Activated naive CD8-positive, alpha-beta T cell (primary cell): ENCODE results near the gene TTC7B.
"Not testable (repeated sequence)": the region's sequence is repeated elsewhere in the genome, so short reads cannot be mapped to it uniquely, and the experiment has no call there.

Experiments used
- H3K27ac Mint-ChIP-seq: one replicate; pipeline ENCODE4 v1.8.0; 2021; ENCODE audit warnings: mixed read lengths
- H3K27me3 Mint-ChIP-seq: one replicate; pipeline ENCODE4 v1.8.0; 2021; ENCODE audit warnings: mixed read lengths
- H3K36me3 Mint-ChIP-seq: one replicate; pipeline ENCODE4 v1.8.0; 2021; ENCODE audit warnings: mixed read lengths
- H3K4me1 Mint-ChIP-seq: one replicate; pipeline ENCODE4 v1.8.0; 2021; ENCODE audit warnings: low read depth, mixed read lengths
- H3K4me3 Mint-ChIP-seq: one replicate; pipeline ENCODE4 v1.8.0; 2021; ENCODE audit warnings: mild to moderate bottlenecking, mixed read lengths
- H3K9me3 Mint-ChIP-seq: one replicate; pipeline ENCODE4 v1.8.0; 2021; ENCODE audit warnings: low read depth, mixed read lengths

Gene TTC7B

DNA sequence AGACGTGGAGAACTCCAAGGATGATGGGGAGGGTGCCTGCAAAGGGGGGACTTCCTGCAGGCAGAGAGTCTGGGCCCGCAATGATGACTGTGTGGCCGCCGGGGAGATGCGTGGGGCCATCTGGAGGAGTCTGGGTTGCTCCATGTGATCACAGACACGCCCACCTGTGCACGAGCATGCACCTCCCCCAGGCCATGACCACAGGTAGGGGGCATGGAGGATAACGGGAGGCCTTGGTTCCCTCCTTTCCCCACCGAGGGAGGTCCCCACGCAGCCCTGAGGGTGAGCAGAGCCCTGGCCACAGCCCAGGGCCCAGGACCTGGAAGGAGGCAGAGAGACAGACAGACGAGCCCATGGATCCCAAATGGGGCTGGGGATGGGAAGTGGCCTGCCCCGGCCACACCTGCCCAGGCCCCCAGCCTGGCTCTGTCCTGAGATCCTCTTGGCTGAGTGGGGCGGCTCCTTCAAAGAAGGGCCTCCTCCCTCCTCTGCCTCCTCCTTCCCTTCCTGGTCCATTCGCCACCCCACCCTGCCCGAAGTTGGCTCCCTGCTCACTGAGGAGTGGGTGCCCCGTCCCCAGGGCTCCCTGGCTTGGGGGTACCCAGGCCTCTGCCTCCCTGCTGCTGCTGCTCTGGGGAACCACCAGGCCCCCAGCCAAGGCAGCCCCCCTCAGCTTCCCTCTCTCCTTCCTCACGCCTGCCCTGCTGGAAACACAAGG is 281.2 kb downstream of the TTC7B start:
- Mint-ChIP-seq H3K27ac (no peak overlapping the region), H3K36me3 (no peaks in the 10 kb centered on the region), H3K27me3 (no peaks in the 10 kb centered on the region), H3K4me1 (no peaks in the 10 kb centered on the region), H3K4me3 (no peak overlapping the region), H3K9me3 (no peaks in the 10 kb centered on the region)

- Mint-ChIP-seq H3K27me3 (no peaks in the 10 kb centered on the region), H3K9me3 (no peaks in the 10 kb centered on the region), H3K36me3 (no peaks in the 10 kb centered on the region), H3K4me1 (no peaks in the 10 kb centered on the region), H3K4me3 (no peak overlapping the region), H3K27ac (no peak overlapping the region)
Observed at GRCh38 chr14:90534091-90534837, 282.0 kb downstream of the TTC7B start.

GRCh38 chr14:90533591-90534021 is 282.6 kb downstream of the TTC7B start:
- Mint-ChIP-seq H3K27me3 (no peaks in the 10 kb centered on the region), H3K9me3 (no peaks in the 10 kb centered on the region), H3K36me3 (no peaks in the 10 kb centered on the region), H3K27ac (no peak overlapping the region), H3K4me1 (no peaks in the 10 kb centered on the region), H3K4me3 (no peak overlapping the region)

DNA sequence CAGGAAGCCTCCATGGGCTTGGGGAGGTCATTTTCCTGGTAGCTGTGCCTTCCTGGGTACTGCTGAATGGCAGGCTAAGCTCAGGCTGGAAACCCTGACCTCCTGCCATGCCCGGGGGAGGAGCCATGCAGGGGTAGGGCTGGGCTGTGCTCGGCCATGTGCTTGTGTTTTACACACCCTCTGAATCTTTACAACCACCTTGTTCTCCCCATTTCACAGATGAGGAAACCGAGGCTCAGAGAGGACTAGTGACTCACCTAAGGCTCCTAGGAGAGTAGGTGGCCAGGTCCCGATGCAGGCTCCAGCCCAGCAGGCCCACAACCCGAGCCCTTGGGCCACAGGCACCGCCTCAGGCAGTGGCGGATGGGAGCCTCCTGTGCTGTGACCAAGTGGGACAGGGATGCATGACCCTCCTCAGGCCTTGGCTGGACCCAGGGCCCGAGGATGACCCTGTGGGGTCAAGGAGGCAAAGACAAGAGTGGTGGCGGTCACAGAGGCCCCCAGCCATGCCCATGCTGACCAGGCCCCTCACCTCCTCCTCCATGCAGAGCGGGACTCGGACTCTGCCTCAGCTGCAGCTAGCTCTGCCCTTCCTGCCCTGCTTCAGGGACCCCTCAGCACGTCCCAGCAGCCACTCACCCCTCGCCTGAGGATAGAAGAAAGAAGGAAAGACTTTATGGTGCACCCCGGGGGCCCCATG is 283.3 kb downstream of the TTC7B start:
- Mint-ChIP-seq H3K27ac (no peak overlapping the region), H3K4me1 (no peaks in the 10 kb centered on the region), H3K4me3 (no peak overlapping the region), H3K36me3 (no peaks in the 10 kb centered on the region), H3K27me3 (no peaks in the 10 kb centered on the region), H3K9me3 (no peaks in the 10 kb centered on the region)

DNA sequence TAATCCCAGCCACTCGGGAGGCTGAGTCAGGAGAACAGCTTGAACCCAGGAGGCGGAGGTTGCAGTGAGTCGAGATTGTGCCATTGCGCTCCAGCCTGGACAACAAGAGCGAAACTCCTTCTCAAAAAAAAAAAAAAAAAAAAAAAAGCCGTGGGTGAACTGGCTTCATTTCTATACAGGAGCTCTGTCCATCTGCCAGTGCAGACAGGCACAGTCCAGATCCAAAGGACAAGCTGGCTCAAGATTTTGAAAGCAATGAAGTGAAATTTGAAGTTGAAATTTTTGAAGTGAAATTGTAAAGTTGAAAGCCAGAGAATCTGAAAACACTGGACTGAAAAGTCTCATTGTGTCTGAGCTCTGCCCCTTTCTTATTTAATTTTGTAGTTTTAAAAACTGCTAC is 284.7 kb downstream of the TTC7B start:
- Mint-ChIP-seq H3K4me3 (no peak overlapping the region), H3K36me3 (no peaks in the 10 kb centered on the region), H3K27ac (no peak overlapping the region), H3K9me3 (peaks cover 8% of the 10 kb centered on the region), H3K27me3 (no peaks in the 10 kb centered on the region), H3K4me1 (no peaks in the 10 kb centered on the region)

DNA sequence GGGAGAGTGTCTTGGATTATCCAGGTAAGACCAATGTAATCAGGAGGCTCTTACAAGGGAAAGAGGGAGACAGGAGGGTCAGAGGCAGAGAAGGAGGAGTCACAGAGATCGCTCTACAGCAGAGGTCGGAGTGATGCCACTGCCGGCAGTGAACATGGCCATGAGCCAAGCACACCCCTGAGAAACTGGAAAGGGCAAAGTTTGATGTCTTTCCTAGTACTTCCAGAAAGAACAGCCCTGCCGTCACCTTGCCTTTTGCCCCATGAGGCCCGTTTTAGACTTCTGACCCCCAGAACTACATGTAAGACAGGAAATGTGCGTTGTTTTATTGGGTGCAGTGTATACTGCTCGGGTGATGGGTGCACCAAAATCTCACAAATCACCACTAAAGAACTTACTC is 285.7 kb downstream of the TTC7B start:
- Mint-ChIP-seq H3K27me3 (no peaks in the 10 kb centered on the region), H3K36me3 (no peaks in the 10 kb centered on the region), H3K27ac (no peak overlapping the region), H3K9me3 (peaks cover 8% of the 10 kb centered on the region), H3K4me3 (no peak overlapping the region), H3K4me1 (no peaks in the 10 kb centered on the region)

DNA sequence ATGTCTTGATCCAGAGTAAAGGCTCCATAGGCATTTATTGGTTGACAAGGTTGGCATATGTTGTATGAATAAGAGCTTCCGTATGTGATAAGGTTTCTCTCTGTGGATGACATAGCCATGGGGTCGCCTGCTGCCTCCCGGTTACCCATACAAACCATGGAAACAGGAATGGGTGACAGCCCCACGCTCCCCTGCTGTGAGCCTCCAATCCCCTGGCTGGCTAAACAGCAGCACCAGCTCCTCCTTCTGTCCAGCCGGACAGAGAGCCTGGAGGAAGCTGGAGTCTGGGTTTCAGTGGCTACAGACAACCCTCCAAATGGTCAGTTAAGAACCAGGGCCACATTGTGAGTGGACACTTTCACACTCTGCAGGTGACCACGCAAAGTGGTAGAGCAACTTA is 288.3 kb downstream of the TTC7B start:
- H3K36me3 Mint-ChIP-seq, result no peaks in the 10 kb centered on the region

GRCh38 chr14:90526536-90526935 is 289.7 kb downstream of the TTC7B start:
- H3K27ac Mint-ChIP-seq, H3K9me3 Mint-ChIP-seq, H3K4me1 Mint-ChIP-seq, H3K4me3 Mint-ChIP-seq, H3K36me3 Mint-ChIP-seq, H3K27me3 Mint-ChIP-seq: not testable (repeated sequence)

More for the DNA sequence above, 288.3 kb downstream of the TTC7B start:
- Mint-ChIP-seq H3K27ac (no peak overlapping the region), H3K4me1 (no peaks in the 10 kb centered on the region), H3K4me3 (no peak overlapping the region), H3K9me3 (peaks cover 8% of the 10 kb centered on the region), H3K27me3 (no peaks in the 10 kb centered on the region)

DNA sequence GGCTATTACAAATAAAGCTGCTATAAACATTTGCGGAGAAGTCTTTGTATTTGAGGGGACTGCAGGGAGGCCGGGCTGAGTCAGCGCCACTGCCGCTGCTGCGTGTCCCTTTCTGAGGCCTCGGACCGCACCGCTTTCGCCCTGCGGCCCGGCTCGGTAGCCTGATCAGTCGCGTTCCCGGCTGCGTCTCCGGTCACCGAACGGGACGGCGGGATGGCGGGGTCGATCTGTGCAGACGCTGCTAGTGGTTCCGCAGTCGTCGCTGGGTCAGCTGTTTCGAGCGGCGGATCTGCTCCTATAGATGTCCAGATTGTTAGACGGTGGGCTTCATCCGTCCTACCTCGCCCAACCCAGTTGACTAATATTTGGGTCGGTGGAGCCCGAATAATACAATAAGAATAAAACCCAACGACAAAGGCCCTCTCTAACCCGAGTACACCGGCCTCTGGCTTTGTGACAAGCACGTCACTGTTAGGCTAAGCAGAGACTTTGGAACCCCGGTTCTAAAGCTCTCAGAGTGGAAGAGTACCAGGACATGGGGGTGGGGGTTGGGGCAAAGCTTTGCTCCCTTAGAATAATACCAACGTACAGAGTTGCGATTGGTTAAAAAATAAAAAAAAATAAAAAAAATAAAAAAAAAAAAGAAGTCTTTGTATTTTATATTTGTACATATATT is 290.7 kb downstream of the TTC7B start:
- H3K4me3 Mint-ChIP-seq, H3K4me1 Mint-ChIP-seq, H3K36me3 Mint-ChIP-seq, H3K27ac Mint-ChIP-seq, H3K27me3 Mint-ChIP-seq, H3K9me3 Mint-ChIP-seq: not testable (repeated sequence)

DNA sequence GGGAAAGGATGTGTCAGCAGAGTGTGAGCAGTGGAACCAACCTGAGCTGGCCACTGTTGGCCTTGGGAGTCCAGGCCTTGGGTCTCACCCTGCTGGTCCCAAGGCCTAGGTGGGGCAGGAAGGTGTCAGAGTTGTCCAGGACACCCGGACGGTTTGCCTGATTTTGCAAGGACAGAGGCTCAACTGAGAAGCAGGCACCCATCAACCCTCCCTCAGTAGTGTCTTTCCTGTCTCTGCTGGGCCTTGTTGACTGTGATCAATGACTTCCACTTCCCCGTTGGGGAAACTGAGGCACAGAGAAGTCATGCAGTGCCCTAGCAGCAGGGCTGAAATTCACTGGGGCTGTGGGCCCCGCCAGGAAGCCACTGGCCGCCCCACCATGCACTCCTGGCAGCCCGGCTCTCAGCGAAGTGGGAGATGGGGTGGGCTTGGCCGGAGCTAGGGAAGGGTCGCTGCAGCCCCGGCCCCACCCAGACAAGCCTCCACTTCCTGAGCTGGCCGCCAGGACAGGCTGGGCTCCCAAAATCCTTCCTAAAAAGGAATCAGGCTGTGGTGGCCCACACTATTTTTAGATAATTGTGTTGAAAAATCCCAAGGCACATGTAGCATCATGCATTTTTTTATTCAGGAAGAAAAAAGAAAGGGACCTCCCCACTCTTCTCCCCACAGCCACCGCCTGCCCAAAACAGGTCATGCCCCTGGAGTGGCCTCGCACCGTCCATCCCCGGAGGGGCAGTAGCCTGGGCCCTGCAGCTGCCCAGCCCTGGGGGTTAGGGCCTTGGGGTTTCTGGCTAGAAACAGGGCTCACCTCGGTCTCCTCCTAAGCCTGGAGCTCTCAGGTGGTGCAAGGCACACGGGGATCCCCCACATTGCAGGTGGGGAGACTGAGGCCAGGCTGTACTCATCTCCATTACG is 292.0 kb downstream of the TTC7B start:
- H3K27me3 Mint-ChIP-seq, result no peaks in the 10 kb centered on the region
- no peak overlapping the region for H3K4me3 Mint-ChIP-seq
- H3K4me1 Mint-ChIP-seq, result no peaks in the 10 kb centered on the region
- H3K36me3 Mint-ChIP-seq, result no peaks in the 10 kb centered on the region
- no peak overlapping the region for H3K27ac Mint-ChIP-seq
- H3K9me3 Mint-ChIP-seq, result peaks cover 8% of the 10 kb centered on the region

DNA sequence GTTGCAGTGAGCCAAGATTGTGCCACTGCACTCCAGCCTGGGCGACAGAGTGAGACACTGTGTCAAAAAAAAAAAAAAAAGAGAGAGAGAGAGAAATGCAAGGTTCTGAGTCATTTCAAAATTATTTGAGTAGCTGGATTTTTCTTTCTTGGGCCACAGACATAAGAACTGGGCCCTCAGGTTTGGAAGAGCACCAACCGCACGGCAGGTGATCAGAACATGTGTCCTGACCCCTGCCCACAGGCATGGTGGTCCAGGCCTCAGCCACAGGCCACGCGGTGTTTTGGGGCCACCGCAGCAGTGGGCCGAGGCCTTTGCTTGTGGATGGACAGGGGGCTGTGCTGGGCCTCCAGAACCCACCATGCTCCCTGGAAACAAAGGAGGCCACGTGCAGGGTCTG is 292.7 kb downstream of the TTC7B start:
- H3K27ac Mint-ChIP-seq, result no peak overlapping the region
- H3K36me3 Mint-ChIP-seq, result no peaks in the 10 kb centered on the region
- H3K4me3 Mint-ChIP-seq, result no peak overlapping the region
- H3K4me1 Mint-ChIP-seq, result no peaks in the 10 kb centered on the region
- no peaks in the 10 kb centered on the region for H3K27me3 Mint-ChIP-seq
- peaks cover 8% of the 10 kb centered on the region for H3K9me3 Mint-ChIP-seq

- Mint-ChIP-seq H3K4me1 (no peaks in the 10 kb centered on the region), H3K4me3 (no peak overlapping the region), H3K27ac (no peak overlapping the region), H3K9me3 (peaks cover 8% of the 10 kb centered on the region), H3K27me3 (no peaks in the 10 kb centered on the region), H3K36me3 (no peaks in the 10 kb centered on the region)
Observed at GRCh38 chr14:90522571-90523191, 293.5 kb downstream of the TTC7B start.

GRCh38 chr14:90521930-90522483 is 294.2 kb downstream of the TTC7B start:
- H3K27ac Mint-ChIP-seq, result no peak overlapping the region
- peaks cover 5% of the 10 kb centered on the region for H3K9me3 Mint-ChIP-seq
- no peaks in the 10 kb centered on the region for H3K4me1 Mint-ChIP-seq
- no peaks in the 10 kb centered on the region for H3K27me3 Mint-ChIP-seq
- no peak overlapping the region for H3K4me3 Mint-ChIP-seq
- no peaks in the 10 kb centered on the region for H3K36me3 Mint-ChIP-seq
